PC-3 (cell line): ENCODE results near the gene EPB41L5. TPM values are rescaled to one million over a fixed set of nuclear protein-coding genes. Genes with fewer than 3 reads are reported as not detected.

ENCODE experiments used
- ATAC-seq: fragments of 200-7000 bp; cut with Tn5 transposase; 2 replicates; pipeline ENCODE4 v1.9.1; 2020; ENCODE audit warnings: mild to moderate bottlenecking, moderate library complexity
- BruUV-seq: library from RNA; stranded (reverse); fragments of 400-500 nt; replicated peaks from 2 replicates; lab custom pipeline; 2021; lab: Mats Ljungman, UMichigan
- CTCF ChIA-PET: fragments of 300-600 bp; sonication (Branson Sonifier 250); formaldehyde crosslinking; loops from one replicate; lab custom pipeline; 2022; ENCODE audit warnings: antibody characterized with exemption; lab: Charles Lee
- POLR2A ChIA-PET: fragments of 300-600 bp; sonication (Branson Sonifier 250); formaldehyde crosslinking; loops from one replicate; lab custom pipeline; 2022; ENCODE audit warnings: antibody characterized with exemption; ENCODE audit not compliant: unreplicated experiment; lab: Charles Lee
- DNase-seq: peaks from one replicate; pipeline ENCODE4 v3.0.0-alpha.2; 2015
- H2AFZ ChIP-seq: fragments of 300-600 bp; sonication (generic); 2 replicates; pipeline ENCODE4 v1.6.0; 2016; ENCODE audit warnings: antibody characterized with exemption, low read length
- H3F3A ChIP-seq: fragments of 300-600 bp; sonication (generic); one replicate; pipeline ENCODE4 v1.6.0; 2017; ENCODE audit warnings: antibody characterized with exemption, low read length, control low read depth, mild to moderate bottlenecking; ENCODE audit not compliant: unreplicated experiment
- H3K27ac ChIP-seq: fragments of 300-600 bp; sonication (generic); 2 replicates; pipeline ENCODE4 v1.5.1; 2016; ENCODE audit warnings: mild to moderate bottlenecking, low read length
- H3K27me3 ChIP-seq: fragments of 300-600 bp; sonication (generic); 2 replicates; pipeline ENCODE4 v1.6.1; 2016; ENCODE audit warnings: low read length, mixed read lengths
- H3K36me3 ChIP-seq: fragments of 300-600 bp; sonication (generic); 2 replicates; pipeline ENCODE4 v1.6.1; 2016; ENCODE audit warnings: low read depth, mixed run types, low read length, mixed read lengths
- H3K4me1 ChIP-seq: fragments of 300-600 bp; sonication (generic); 2 replicates; pipeline ENCODE4 v1.5.1; 2016; ENCODE audit warnings: low read length; ENCODE audit not compliant: insufficient read depth
- H3K4me2 ChIP-seq: fragments of 300-600 bp; sonication (generic); 2 replicates; pipeline ENCODE4 v1.6.0; 2016; ENCODE audit warnings: low read length
- H3K4me3 ChIP-seq: fragments of 300-600 bp; sonication (generic); 2 replicates; pipeline ENCODE4 v1.5.1; 2016; ENCODE audit warnings: mild to moderate bottlenecking, low read length, mixed read lengths
- H3K79me2 ChIP-seq: fragments of 300-600 bp; sonication (generic); 2 replicates; pipeline ENCODE4 v1.6.1; 2017; ENCODE audit warnings: low read length, mixed read lengths
- H3K9ac ChIP-seq: fragments of 300-600 bp; sonication (generic); 2 replicates; pipeline ENCODE4 v1.6.0; 2016; ENCODE audit warnings: mild to moderate bottlenecking, low read length
- H3K9me2 ChIP-seq: fragments of 300-600 bp; sonication (generic); replicated peaks from 2 replicates; pipeline ENCODE4 v1.6.1; 2016; ENCODE audit warnings: mixed run types, low read length, mixed read lengths
- H3K9me3 ChIP-seq: fragments of 300-600 bp; sonication (generic); 2 replicates; pipeline ENCODE4 v1.6.1; 2016; ENCODE audit warnings: low read length, mixed read lengths
- H4K20me1 ChIP-seq: fragments of 300-600 bp; sonication (generic); 2 replicates; pipeline ENCODE4 v1.6.1; 2016; ENCODE audit warnings: low read length, mixed read lengths
- CTCF ChIP-seq: fragments of 300-600 bp; sonication (generic); conservative IDR thresholded peaks from 2 replicates; pipeline ENCODE4 v1.5.1; 2017; ENCODE audit warnings: antibody characterized with exemption, low read depth, mild to moderate bottlenecking, low read length
- EZH2 ChIP-seq: fragments of 300-600 bp; sonication (generic); IDR thresholded peaks from one replicate; pipeline ENCODE4 v1.6.1; 2017; ENCODE audit warnings: antibody characterized with exemption, mild to moderate bottlenecking, low read length; ENCODE audit not compliant: unreplicated experiment
- EZH2phosphoT487 ChIP-seq: fragments of 300-600 bp; sonication (generic); IDR thresholded peaks from 2 replicates; pipeline ENCODE4 v1.6.1; 2018; ENCODE audit warnings: mild to moderate bottlenecking, antibody characterized with exemption, low read length, borderline replicate concordance
- intact Hi-C: fragments of 100-400 bp; cut with micrococcal nuclease; formaldehyde crosslinking; loops from 2 replicates; pipeline ENCODE4 v1.9.0; 2023
- total RNA-seq: library from RNA; depleted of rRNA; stranded (reverse); fragments of >200 nt; gene quantifications from 2 replicates; pipeline ENCODE4 v1.2.3, GENCODE V29; 2014

Gene EPB41L5
- total RNA-seq, 1 experiment from 2014 or later, result 11.7 TPM

- Histone ChIP-seq H3K4me1 (peaks cover 39% of the 10 kb centered on the region), H3K4me3 (no peak overlapping the region), H3K36me3 (no peaks in the 10 kb centered on the region), H3K27ac (no peak overlapping the region), H3K27me3 (no peaks in the 10 kb centered on the region), H3K9me2 (no peaks in the 10 kb centered on the region), H3F3A (peaks cover 5% of the 10 kb centered on the region), H3K79me2 (no peaks in the 10 kb centered on the region), H4K20me1 (no peaks in the 10 kb centered on the region), H2AFZ (no peak overlapping the region), H3K9ac (no peak overlapping the region), H3K4me2 (no peak overlapping the region), H3K9me3 (no peaks in the 10 kb centered on the region)
- POLR2A ChIA-PET, result no interaction called here
- DNase-seq, result no peak
- CTCF ChIA-PET, result interaction anchor here (0.6 to 2.4 kb wide), 3 partner anchors 65 to 357 kb away, joined by 3 to 33 read pairs (median 4); no protein-coding TSS in a partner anchor
- TF ChIP-seq EZH2phosphoT487, result no peak
- TF ChIP-seq CTCF, result no peak; the same call in 1 of the 2 replicates
- TF ChIP-seq EZH2, result no peak
- BruUV-seq, result no TSS peak
- intact Hi-C loops, result loop anchor here (1.0 kb wide), 1 partner anchor 203 kb away; no protein-coding TSS in a partner anchor
- no peak for ATAC-seq
Observed at GRCh38 chr2:120110062-120110362, 97.1 kb downstream of the EPB41L5 start.

- H2AFZ ChIP-seq, result no peak overlapping the region
- H3K4me3 ChIP-seq, result no peak overlapping the region
- ChIA-PET POLR2A (no interaction called here), CTCF (interaction anchor here (1.5 to 2.4 kb wide), 2 partner anchors 64 to 203 kb away, joined by 4 to 33 read pairs; no protein-coding TSS in a partner anchor)
- no peak overlapping the region for H3K27ac ChIP-seq
- H3K9ac ChIP-seq, result no peak overlapping the region
- peaks cover 5% of the 10 kb centered on the region for H3F3A ChIP-seq
- no TSS peak for BruUV-seq
- no peak for ATAC-seq
- no peak for DNase-seq
- H3K36me3 ChIP-seq, result no peaks in the 10 kb centered on the region
- H3K79me2 ChIP-seq, result no peaks in the 10 kb centered on the region
- no peaks in the 10 kb centered on the region for H3K9me3 ChIP-seq
- no peaks in the 10 kb centered on the region for H4K20me1 ChIP-seq
- TF ChIP-seq EZH2phosphoT487 (no peak), CTCF (no peak), EZH2 (no peak)
- intact Hi-C loops, result loop anchor here (1.0 kb wide), 1 partner anchor 203 kb away; no protein-coding TSS in a partner anchor
- no peaks in the 10 kb centered on the region for H3K9me2 ChIP-seq
- no peak overlapping the region for H3K4me2 ChIP-seq
- H3K27me3 ChIP-seq, result no peaks in the 10 kb centered on the region
- peaks cover 35% of the 10 kb centered on the region for H3K4me1 ChIP-seq
Observed at GRCh38 chr2:120110507-120110906, 97.6 kb downstream of the EPB41L5 start.

- intact Hi-C loops, result no loop called here
- Histone ChIP-seq H3K4me3 (no peak overlapping the region), H3K36me3 (no peaks in the 10 kb centered on the region), H3K79me2 (no peaks in the 10 kb centered on the region), H3K9me2 (no peaks in the 10 kb centered on the region), H3K4me2 (no peak overlapping the region), H2AFZ (no peak overlapping the region), H3K4me1 (peaks cover 34% of the 10 kb centered on the region), H3K27me3 (no peaks in the 10 kb centered on the region), H3K9ac (no peak overlapping the region), H3K9me3 (no peaks in the 10 kb centered on the region), H3F3A (peaks cover 5% of the 10 kb centered on the region), H4K20me1 (no peaks in the 10 kb centered on the region), H3K27ac (no peak overlapping the region)
- ATAC-seq (no peak), DNase-seq (no peak)
- CTCF ChIA-PET, result no interaction called here
- TF ChIP-seq EZH2, result no peak
- no peak for TF ChIP-seq EZH2phosphoT487
- no peak for TF ChIP-seq CTCF
- no TSS peak for BruUV-seq
- POLR2A ChIA-PET, result no interaction called here
Observed at GRCh38 chr2:120111193-120111592, 98.3 kb downstream of the EPB41L5 start.
